Measurements from ENCODE around the gene RTN4IP1.

- no peak for TF ChIP-seq CTCF (conservative IDR thresholded peaks at IDR 0.05; ENCODE audit: low read length)
- no peak for TF ChIP-seq EZH2phosphoT487 (IDR thresholded peaks at IDR 0.05; ENCODE audit: borderline replicate concordance)
Measured at GRCh38 chr6:106674541-106675229, 45.4 kb upstream of the RTN4IP1 start.
